NOMO-1 (cell line): ENCODE measurements around the gene ABCE1.
"Not testable (repeated sequence)": the region's sequence is repeated elsewhere in the genome, so short reads cannot be mapped to it uniquely, and the experiment has no call there.

Experiments
- DNase-seq, 2 experiments: peaks; one replicate each; lab custom pipeline; 2025; ENCODE audit not compliant: unreplicated experiment in 2 of 2; lab: John Stamatoyannopoulos, UW

Gene ABCE1

GRCh38 chr4:145101091-145101490 lies 3.0 kb downstream of the ABCE1 start:
- DNase-seq, result no peak

- DNase-seq, result no peak
Observed at GRCh38 chr4:145102619-145103018, 4.5 kb downstream of the ABCE1 start.

GRCh38 chr4:145103496-145103895 lies 5.4 kb downstream of the ABCE1 start:
- no peak for DNase-seq

GRCh38 chr4:145107126-145107525 lies 9.0 kb downstream of the ABCE1 start:
- no peak for DNase-seq

GRCh38 chr4:145108128-145108527 lies 10.0 kb downstream of the ABCE1 start:
- no peak for DNase-seq

GRCh38 chr4:145125396-145125795 lies 27.3 kb downstream of the ABCE1 start:
- DNase-seq, result no peak

GRCh38 chr4:145130130-145130529 lies 32.0 kb downstream of the ABCE1 start:
- DNase-seq, result no peak

GRCh38 chr4:145130788-145131399 lies 32.8 kb downstream of the ABCE1 start:
- DNase-seq, result no peak

GRCh38 chr4:145131848-145132247 lies 33.7 kb downstream of the ABCE1 start:
- no peak for DNase-seq

- peak in 1 of 2 experiments; percentile 23 for DNase-seq
Observed at GRCh38 chr4:145132511-145133098, 34.5 kb downstream of the ABCE1 start.

- DNase-seq, result not testable (repeated sequence)
Observed at GRCh38 chr4:145136219-145136618, 38.1 kb downstream of the ABCE1 start.

- DNase-seq, result no peak
Observed at GRCh38 chr4:145148980-145149379, 50.9 kb downstream of the ABCE1 start.

GRCh38 chr4:145153181-145153903 lies 55.2 kb downstream of the ABCE1 start:
- DNase-seq, result no peak

GRCh38 chr4:145153904-145154298 lies 55.8 kb downstream of the ABCE1 start:
- no peak for DNase-seq

- DNase-seq, result no peak
Observed at GRCh38 chr4:145154573-145154972, 56.5 kb downstream of the ABCE1 start.

- DNase-seq, result no peak
Observed at GRCh38 chr4:145155268-145155870, 57.3 kb downstream of the ABCE1 start.

- DNase-seq, result no peak
Observed at GRCh38 chr4:145156986-145157385, 58.9 kb downstream of the ABCE1 start.

GRCh38 chr4:145161549-145161948 lies 63.4 kb downstream of the ABCE1 start:
- no peak for DNase-seq

GRCh38 chr4:145167887-145168286 lies 69.8 kb downstream of the ABCE1 start:
- no peak for DNase-seq

- DNase-seq, result no peak
Observed at GRCh38 chr4:145168581-145169187, 70.6 kb downstream of the ABCE1 start.

GRCh38 chr4:145170223-145170622 lies 72.1 kb downstream of the ABCE1 start:
- no peak for DNase-seq
